Ectodermal cell (in vitro differentiated cells): ENCODE data around the gene SIRT3.
"Not testable (repeated sequence)": the region's sequence is repeated elsewhere in the genome, so short reads cannot be mapped to it uniquely, and the experiment has no call there.

ENCODE experiments used
- H3K27ac ChIP-seq: 2 replicates; pipeline ENCODE4 v1.7.0; 2013; ENCODE audit warnings: mild to moderate bottlenecking, low read depth, low read length; ENCODE audit not compliant: insufficient read depth, poor library complexity, severe bottlenecking
- H3K27me3 ChIP-seq: 2 replicates; pipeline ENCODE4 v1.7.0; 2013; ENCODE audit warnings: mild to moderate bottlenecking, low read length; ENCODE audit not compliant: insufficient read depth, control insufficient read depth, poor library complexity, severe bottlenecking
- H3K36me3 ChIP-seq: one replicate; pipeline ENCODE4 v1.7.0; 2013; ENCODE audit warnings: low read length; ENCODE audit not compliant: control insufficient read depth, insufficient read depth
- H3K4me1 ChIP-seq: one replicate; pipeline ENCODE4 v1.7.0; 2013; ENCODE audit warnings: low read length; ENCODE audit not compliant: control insufficient read depth, insufficient read depth
- H3K4me3 ChIP-seq: 2 replicates; pipeline ENCODE4 v1.7.0; 2013; ENCODE audit warnings: low read depth, low read length, control low read depth; ENCODE audit not compliant: insufficient read depth
- H3K9me3 ChIP-seq: 2 replicates; pipeline ENCODE4 v1.7.0; 2013; ENCODE audit warnings: mild to moderate bottlenecking, low read length, moderate library complexity; ENCODE audit not compliant: control insufficient read depth
- WGBS, 2 experiments: methylation state at CpG; one replicate each; pipeline ENCODE4 v1.1.7; 2013; ENCODE audit warnings: missing lambda C conversion rate in 2 of 2; 5-methylcytosine and 5-hydroxymethylcytosine counted together

The SIRT3 gene

GRCh38 chr11:241634-242033, 5.5 kb upstream of the SIRT3 start:
- Histone ChIP-seq H3K4me1 (peaks cover 9% of the 10 kb centered on the region), H3K4me3 (no peak overlapping the region), H3K9me3 (no peaks in the 10 kb centered on the region), H3K27me3 (no peaks in the 10 kb centered on the region), H3K27ac (no peak overlapping the region), H3K36me3 (peaks cover 21% of the 10 kb centered on the region)
- 94 to 95% methylated on average over 5 of the region's 5 CpGs for WGBS, 2 experiments

GRCh38 chr11:240315-240714, 4.2 kb upstream of the SIRT3 start:
- Histone ChIP-seq H3K9me3 (no peaks in the 10 kb centered on the region), H3K4me1 (peaks cover 9% of the 10 kb centered on the region), H3K36me3 (peaks cover 10% of the 10 kb centered on the region), H3K27me3 (no peaks in the 10 kb centered on the region), H3K4me3 (no peak overlapping the region), H3K27ac (no peak overlapping the region)
- WGBS, 2 experiments = 100% methylated on average over 1 of the region's 1 CpG

DNA sequence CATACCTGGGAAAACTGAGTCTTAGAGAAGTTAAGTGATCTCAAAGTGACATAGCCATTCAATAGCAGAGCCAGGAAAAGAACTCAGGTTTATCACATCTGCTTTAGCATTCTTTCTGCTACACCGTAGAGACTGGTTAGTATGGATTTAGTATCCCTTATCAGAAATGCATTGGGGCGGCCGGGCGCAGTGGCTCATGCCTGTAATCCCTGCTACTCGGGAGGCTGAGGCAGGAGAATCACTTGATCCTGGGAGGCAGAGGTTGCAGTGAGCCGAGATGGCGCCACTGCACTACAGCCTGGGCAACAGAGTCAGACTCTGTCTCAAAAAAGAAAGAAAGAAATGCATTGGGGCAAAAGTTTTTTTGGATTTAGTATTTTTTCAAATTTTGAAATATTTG, 2.2 kb upstream of the SIRT3 start:
- H3K36me3 ChIP-seq, H3K27ac ChIP-seq, H3K4me1 ChIP-seq, H3K9me3 ChIP-seq, H3K27me3 ChIP-seq: not testable (repeated sequence)
- peak overlapping the region; percentile 87 for H3K4me3 ChIP-seq
- 89 to 90% methylated on average over 7 of the region's 7 CpGs for WGBS, 2 experiments

- peaks cover 9% of the 10 kb centered on the region for H3K4me1 ChIP-seq
- peak within 1 kb of the TSS; percentile 84 for H3K27ac ChIP-seq
- H3K36me3 ChIP-seq = peaks cover 3% of the 10 kb centered on the region
- H3K27me3 ChIP-seq = no peaks in the 10 kb centered on the region
- 2% methylated on average over 62 of the region's 62 CpGs for WGBS, 2 experiments
- no peaks in the 10 kb centered on the region for H3K9me3 ChIP-seq
- peak within 1 kb of the TSS; percentile 87 for H3K4me3 ChIP-seq
Measured at GRCh38 chr11:236774-237767, 929 bp upstream of the SIRT3 start, which contains the start of gene PSMD13. Gene PSMD13 (plus strand): TSS chr11:236976. CDS start chr11:237050, 74 bp downstream.

DNA sequence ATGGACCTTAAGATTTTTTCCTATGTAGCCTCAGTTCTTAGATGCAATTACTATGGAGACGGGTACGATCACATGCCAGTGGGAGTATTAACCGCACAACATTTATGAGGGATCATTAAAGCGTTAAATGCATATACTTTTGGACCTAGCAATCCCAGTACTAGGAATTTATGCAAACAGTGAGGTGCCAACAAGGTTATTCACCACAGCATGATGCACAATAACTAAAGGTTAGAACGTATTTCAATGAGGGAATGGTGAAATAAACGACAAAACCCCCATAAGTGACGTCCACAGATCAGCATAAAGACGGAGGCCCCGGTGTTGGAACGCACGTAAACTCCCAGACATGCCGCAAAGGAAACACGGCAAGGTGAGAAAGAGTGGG, 539 bp downstream of the SIRT3 start:
- Histone ChIP-seq H3K36me3 (peaks cover 3% of the 10 kb centered on the region), H3K9me3 (no peaks in the 10 kb centered on the region), H3K27me3 (no peaks in the 10 kb centered on the region), H3K27ac (peak overlapping the region; percentile 60), H3K4me1 (peaks cover 9% of the 10 kb centered on the region), H3K4me3 (peak overlapping the region; percentile 87)
- 14 to 15% methylated on average over 13 of the region's 13 CpGs for WGBS, 2 experiments

GRCh38 chr11:235180-235579, 962 bp downstream of the SIRT3 start:
- H3K27ac ChIP-seq = no peak overlapping the region
- H3K27me3 ChIP-seq = no peaks in the 10 kb centered on the region
- peaks cover under 1% of the 10 kb centered on the region for H3K36me3 ChIP-seq
- H3K4me3 ChIP-seq = peak overlapping the region; percentile 87
- no peaks in the 10 kb centered on the region for H3K9me3 ChIP-seq
- H3K4me1 ChIP-seq = peaks cover 9% of the 10 kb centered on the region
- 93 to 94% methylated on average over 8 of the region's 8 CpGs for WGBS, 2 experiments

- no peak overlapping the region for H3K4me3 ChIP-seq
- H3K36me3 ChIP-seq = no peaks in the 10 kb centered on the region
- H3K4me1 ChIP-seq = peaks cover 4% of the 10 kb centered on the region
- no peaks in the 10 kb centered on the region for H3K27me3 ChIP-seq
- H3K9me3 ChIP-seq = no peaks in the 10 kb centered on the region
- no peak overlapping the region for H3K27ac ChIP-seq
- 94% methylated on average over 20 of the region's 20 CpGs for WGBS, 2 experiments
Measured at GRCh38 chr11:232783-233565, 3.2 kb downstream of the SIRT3 start.

- WGBS, 2 experiments = 95% methylated on average over 10 of the region's 10 CpGs
- Histone ChIP-seq H3K27ac (no peak overlapping the region), H3K27me3 (no peaks in the 10 kb centered on the region), H3K9me3 (no peaks in the 10 kb centered on the region), H3K4me1 (no peaks in the 10 kb centered on the region), H3K4me3 (no peak overlapping the region), H3K36me3 (no peaks in the 10 kb centered on the region)
Measured at GRCh38 chr11:230431-230830, 5.7 kb downstream of the SIRT3 start.

DNA sequence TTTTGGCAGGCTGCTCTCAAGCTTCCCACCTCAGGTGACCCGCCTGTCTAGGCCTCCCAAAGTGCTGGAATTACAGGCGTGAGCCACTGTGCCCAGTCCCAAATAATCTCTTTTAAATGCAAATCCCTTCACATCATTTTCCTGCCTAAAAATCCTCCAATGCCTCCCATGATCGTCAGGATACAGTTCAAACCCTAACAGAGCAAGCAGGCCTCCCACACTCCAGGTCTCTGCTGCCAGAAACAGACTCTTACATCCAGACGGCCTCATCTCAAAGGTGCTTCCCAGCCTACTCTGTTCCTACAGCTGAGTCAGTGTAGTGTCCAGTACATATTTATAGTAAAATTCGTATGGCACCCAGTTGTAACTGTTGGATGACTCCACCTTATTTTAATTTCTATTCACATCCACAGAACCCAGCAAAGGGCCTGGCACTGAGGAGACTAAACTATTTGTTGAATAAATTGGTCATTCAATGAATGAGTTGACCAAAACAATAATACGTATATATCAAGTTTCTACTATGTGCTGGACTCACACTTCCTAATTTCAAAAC, 8.2 kb downstream of the SIRT3 start:
- Histone ChIP-seq H3K27me3 (no peaks in the 10 kb centered on the region), H3K4me1 (no peaks in the 10 kb centered on the region), H3K36me3 (no peaks in the 10 kb centered on the region), H3K27ac (no peak overlapping the region), H3K4me3 (no peak overlapping the region), H3K9me3 (no peaks in the 10 kb centered on the region)
- WGBS, 2 experiments = 91% methylated on average over 5 to 6 of the region's 6 CpGs
